Measurements from ENCODE around the gene NXF3. TPM values are rescaled to one million over a fixed set of nuclear protein-coding genes. Genes with fewer than 3 reads are reported as not detected.
"Not testable (repeated sequence)": the region's sequence is repeated elsewhere in the genome, so short reads cannot be mapped to it uniquely, and the experiment has no call there.

Gene NXF3
- total RNA-seq, 1 donor, result 0.36 TPM

DNA sequence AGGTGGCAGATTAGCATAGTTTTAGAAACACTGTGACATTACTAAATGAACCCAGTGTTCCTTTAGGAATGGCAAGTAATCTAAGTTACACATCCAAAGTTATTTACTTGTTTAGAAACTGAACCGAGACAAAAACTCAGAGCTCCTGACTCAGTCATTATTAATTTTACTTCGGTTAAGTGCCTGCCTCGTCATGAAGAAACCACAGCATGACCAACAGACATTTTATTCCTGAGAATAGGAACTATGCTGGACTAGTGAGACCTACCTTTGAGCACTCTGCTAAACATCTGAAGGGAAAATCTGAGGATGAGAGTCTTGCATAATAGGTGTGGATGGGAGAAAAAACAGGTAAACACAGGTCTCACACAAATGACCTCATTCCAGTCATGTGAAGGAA, 31.5 kb downstream of the NXF3 start:
- Histone ChIP-seq H3K4me3 (ENCODE audit: insufficient read depth, low read length) (no peak overlapping the region), H3K27me3 (ENCODE audit: insufficient read depth, low read length) (peaks cover 4% of the 10 kb centered on the region), H2AFZ (ENCODE audit: low read length) (no peak overlapping the region), H4K20me1 (ENCODE audit: insufficient read depth, low read length) (no peaks in the 10 kb centered on the region), H3K36me3 (ENCODE audit: insufficient read depth, low read length) (no peaks in the 10 kb centered on the region), H3K9me3 (ENCODE audit: low read depth, low read length) (no peaks in the 10 kb centered on the region), H3K27ac (ENCODE audit: low read depth, low read length) (no peak overlapping the region), H3K4me2 (ENCODE audit: insufficient read depth, low read length) (no peak overlapping the region), H3K79me2 (ENCODE audit: insufficient read depth, low read length) (no peaks in the 10 kb centered on the region), H3K4me1 (ENCODE audit: insufficient read depth, low read length) (no peaks in the 10 kb centered on the region)
- TF ChIP-seq, protein P1, sequence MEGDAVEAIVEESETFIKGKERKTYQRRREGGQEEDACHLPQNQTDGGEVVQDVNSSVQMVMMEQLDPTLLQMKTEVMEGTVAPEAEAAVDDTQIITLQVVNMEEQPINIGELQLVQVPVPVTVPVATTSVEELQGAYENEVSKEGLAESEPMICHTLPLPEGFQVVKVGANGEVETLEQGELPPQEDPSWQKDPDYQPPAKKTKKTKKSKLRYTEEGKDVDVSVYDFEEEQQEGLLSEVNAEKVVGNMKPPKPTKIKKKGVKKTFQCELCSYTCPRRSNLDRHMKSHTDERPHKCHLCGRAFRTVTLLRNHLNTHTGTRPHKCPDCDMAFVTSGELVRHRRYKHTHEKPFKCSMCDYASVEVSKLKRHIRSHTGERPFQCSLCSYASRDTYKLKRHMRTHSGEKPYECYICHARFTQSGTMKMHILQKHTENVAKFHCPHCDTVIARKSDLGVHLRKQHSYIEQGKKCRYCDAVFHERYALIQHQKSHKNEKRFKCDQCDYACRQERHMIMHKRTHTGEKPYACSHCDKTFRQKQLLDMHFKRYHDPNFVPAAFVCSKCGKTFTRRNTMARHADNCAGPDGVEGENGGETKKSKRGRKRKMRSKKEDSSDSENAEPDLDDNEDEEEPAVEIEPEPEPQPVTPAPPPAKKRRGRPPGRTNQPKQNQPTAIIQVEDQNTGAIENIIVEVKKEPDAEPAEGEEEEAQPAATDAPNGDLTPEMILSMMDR (IDR thresholded peaks at IDR 0.05; ENCODE audit: extremely low read depth, low read depth, low read length), result no peak
- no peak for DNase-seq (ENCODE audit: insufficient read length, low spot score, missing footprints)

- TF ChIP-seq, protein P1 (IDR thresholded peaks at IDR 0.05; ENCODE audit: extremely low read depth, low read depth, low read length), result no peak
- Histone ChIP-seq H2AFZ (ENCODE audit: low read length) (no peak overlapping the region), H3K36me3 (ENCODE audit: insufficient read depth, low read length) (no peaks in the 10 kb centered on the region), H4K20me1 (ENCODE audit: insufficient read depth, low read length) (no peaks in the 10 kb centered on the region), H3K4me2 (ENCODE audit: insufficient read depth, low read length) (no peak overlapping the region), H3K4me1 (ENCODE audit: insufficient read depth, low read length) (no peaks in the 10 kb centered on the region), H3K27ac (ENCODE audit: low read depth, low read length) (no peak overlapping the region), H3K4me3 (ENCODE audit: insufficient read depth, low read length) (no peak overlapping the region), H3K79me2 (ENCODE audit: insufficient read depth, low read length) (no peaks in the 10 kb centered on the region), H3K9me3 (ENCODE audit: low read depth, low read length) (no peaks in the 10 kb centered on the region), H3K27me3 (ENCODE audit: insufficient read depth, low read length) (peaks cover 7% of the 10 kb centered on the region)
- DNase-seq (ENCODE audit: insufficient read length, low spot score, missing footprints), result no peak
These were observed 36.0 kb downstream of the NXF3 start for GRCh38 chrX:103056902-103057301.

GRCh38 chrX:103052625-103053024, 40.3 kb downstream of the NXF3 start:
- no peaks in the 10 kb centered on the region for H3K4me1 ChIP-seq (ENCODE audit: insufficient read depth, low read length)
- no peaks in the 10 kb centered on the region for H4K20me1 ChIP-seq (ENCODE audit: insufficient read depth, low read length)
- peaks cover 3% of the 10 kb centered on the region for H3K27me3 ChIP-seq (ENCODE audit: insufficient read depth, low read length)
- H3K4me2 ChIP-seq (ENCODE audit: insufficient read depth, low read length), result no peak overlapping the region
- no peaks in the 10 kb centered on the region for H3K36me3 ChIP-seq (ENCODE audit: insufficient read depth, low read length)
- H3K27ac ChIP-seq (ENCODE audit: low read depth, low read length), result no peak overlapping the region
- H2AFZ ChIP-seq (ENCODE audit: low read length), result no peak overlapping the region
- H3K4me3 ChIP-seq (ENCODE audit: insufficient read depth, low read length), result no peak overlapping the region
- TF ChIP-seq, protein P1 (IDR thresholded peaks at IDR 0.05; ENCODE audit: extremely low read depth, low read depth, low read length), result no peak
- DNase-seq (ENCODE audit: insufficient read length, low spot score, missing footprints), result no peak
- no peaks in the 10 kb centered on the region for H3K9me3 ChIP-seq (ENCODE audit: low read depth, low read length)
- H3K79me2 ChIP-seq (ENCODE audit: insufficient read depth, low read length), result no peaks in the 10 kb centered on the region

DNA sequence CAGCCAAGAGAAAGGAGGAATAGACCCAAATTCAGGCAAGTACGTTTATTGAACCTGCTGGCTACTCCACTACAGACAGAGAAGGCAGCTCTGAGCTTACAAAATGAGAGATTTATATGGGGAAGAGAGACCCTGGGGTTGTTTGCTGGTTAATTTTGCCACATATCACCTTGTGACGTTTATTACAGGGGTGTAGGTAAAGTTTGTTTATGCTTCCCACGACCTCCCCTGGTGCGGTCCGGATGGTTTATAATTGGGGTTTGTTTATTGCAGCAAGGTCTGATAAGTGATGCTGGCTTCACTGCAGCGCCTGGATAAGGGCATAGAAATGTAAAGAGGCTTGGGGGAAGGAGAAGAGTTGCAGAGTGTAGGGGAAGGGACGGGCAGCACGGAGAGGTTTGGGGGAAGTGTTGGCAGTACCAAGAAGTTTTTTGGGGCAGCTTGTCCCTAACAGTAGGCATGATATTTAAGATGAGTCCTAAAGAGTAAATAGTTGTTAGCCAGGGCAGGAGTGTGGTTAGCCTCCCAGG, 41.6 kb downstream of the NXF3 start:
- no peak for DNase-seq (ENCODE audit: insufficient read length, low spot score, missing footprints)
- Histone ChIP-seq H2AFZ (ENCODE audit: low read length) (no peak overlapping the region), H3K4me3 (ENCODE audit: insufficient read depth, low read length) (no peak overlapping the region), H4K20me1 (ENCODE audit: insufficient read depth, low read length) (no peaks in the 10 kb centered on the region), H3K27me3 (ENCODE audit: insufficient read depth, low read length) (peaks cover 3% of the 10 kb centered on the region), H3K9me3 (ENCODE audit: low read depth, low read length) (no peaks in the 10 kb centered on the region), H3K4me1 (ENCODE audit: insufficient read depth, low read length) (no peaks in the 10 kb centered on the region), H3K4me2 (ENCODE audit: insufficient read depth, low read length) (no peak overlapping the region), H3K36me3 (ENCODE audit: insufficient read depth, low read length) (no peaks in the 10 kb centered on the region), H3K27ac (ENCODE audit: low read depth, low read length) (no peak overlapping the region), H3K79me2 (ENCODE audit: insufficient read depth, low read length) (no peaks in the 10 kb centered on the region)
- TF ChIP-seq, protein P1 (IDR thresholded peaks at IDR 0.05; ENCODE audit: extremely low read depth, low read depth, low read length), result no peak

GRCh38 chrX:103033371-103033770, 59.6 kb downstream of the NXF3 start:
- H3K79me2 ChIP-seq (ENCODE audit: insufficient read depth, low read length); DNase-seq (ENCODE audit: insufficient read length, low spot score, missing footprints); H3K9me3 ChIP-seq (ENCODE audit: low read depth, low read length): not testable (repeated sequence)

More at GRCh38 chrX:103033371-103033770, 59.6 kb downstream of the NXF3 start:
- H3K4me1 ChIP-seq (ENCODE audit: insufficient read depth, low read length); H3K27ac ChIP-seq (ENCODE audit: low read depth, low read length); H3K27me3 ChIP-seq (ENCODE audit: insufficient read depth, low read length); H4K20me1 ChIP-seq (ENCODE audit: insufficient read depth, low read length); H3K4me3 ChIP-seq (ENCODE audit: insufficient read depth, low read length); H3K4me2 ChIP-seq (ENCODE audit: insufficient read depth, low read length); H3K36me3 ChIP-seq (ENCODE audit: insufficient read depth, low read length); H2AFZ ChIP-seq (ENCODE audit: low read length): not testable (repeated sequence)
